GM19328 (cell line): ENCODE measurements around the gene SPRED2.
A peak's percentile ranks its signal among the peaks of the same experiment; 100 is the strongest.

Experiments used
- ATAC-seq: cut with Tn5 transposase; IDR thresholded peaks from one replicate; pipeline ENCODE4 v1.9.1; 2021; ENCODE audit warnings: mild to moderate bottlenecking, moderate library complexity; ENCODE audit not compliant: unreplicated experiment

The SPRED2 gene

DNA sequence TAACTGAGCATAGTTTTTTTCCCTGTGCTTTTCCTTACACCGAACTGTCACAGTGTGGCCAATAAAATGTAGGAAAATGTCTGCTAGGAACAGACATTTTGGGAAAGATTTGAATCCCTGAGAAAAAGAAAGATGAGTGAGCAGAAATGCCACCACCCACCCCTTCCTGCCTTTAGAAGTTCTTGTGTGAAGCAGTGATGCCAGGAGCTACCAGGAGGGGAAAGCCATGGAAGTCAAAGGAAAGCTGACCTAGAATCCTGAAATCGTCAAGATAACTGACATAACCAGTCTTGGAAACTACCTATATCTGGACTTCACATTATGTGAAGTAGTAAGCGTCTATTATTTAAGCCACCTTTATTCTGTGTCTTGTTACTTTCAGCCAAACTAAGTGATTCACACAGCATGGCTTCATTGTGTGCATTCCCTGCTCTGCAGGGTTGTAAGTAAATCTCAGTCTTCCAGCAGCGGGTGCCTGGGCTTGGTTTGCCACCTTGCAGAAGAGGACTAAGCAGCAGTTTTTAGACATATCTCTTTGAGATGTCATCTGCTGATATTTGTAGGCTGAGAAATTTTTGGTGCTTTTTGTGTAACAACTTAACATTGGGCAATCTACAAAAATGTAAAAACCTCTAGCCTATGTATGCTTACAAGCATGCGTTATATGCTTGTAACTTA lies 11.2 kb upstream of the SPRED2 start:
- ATAC-seq = no peak

- no peak for ATAC-seq
Observed at GRCh38 chr2:65442420-65443020, 10.1 kb upstream of the SPRED2 start.

DNA sequence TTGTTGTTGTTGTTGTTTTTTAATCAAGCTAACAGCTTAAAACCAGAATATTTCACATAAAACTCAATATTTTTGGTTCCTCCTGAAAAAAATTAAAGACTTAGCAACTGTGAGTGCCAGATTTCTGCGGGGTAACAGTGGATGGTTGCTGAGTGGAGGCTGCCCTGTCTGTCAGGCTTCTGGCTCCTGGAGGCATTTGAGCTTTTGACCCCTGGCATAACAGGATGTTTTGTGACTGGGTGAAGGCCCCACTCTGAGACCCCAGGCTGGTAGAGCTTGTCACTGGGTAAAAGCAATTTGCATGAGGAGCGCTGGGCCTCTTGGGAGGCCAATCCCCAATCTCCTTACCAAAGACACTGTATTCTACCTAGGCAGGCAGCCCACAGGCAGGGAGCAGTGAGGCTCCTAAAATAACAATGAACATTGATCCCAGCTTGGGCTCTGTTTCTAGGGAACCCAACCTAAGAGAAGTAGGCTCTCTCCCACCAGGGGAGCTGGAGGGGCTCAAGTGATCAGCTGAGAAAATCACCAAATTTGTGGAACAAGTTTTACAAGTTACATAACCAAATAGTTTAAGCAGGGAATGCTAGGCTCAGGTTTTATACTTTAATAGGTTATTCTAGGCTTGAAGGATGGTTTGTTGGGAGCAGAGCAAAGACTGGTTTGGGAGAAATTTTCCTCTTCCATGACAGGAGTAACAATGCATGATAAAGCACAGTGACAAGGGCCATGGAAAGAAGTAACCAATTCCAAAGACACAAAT lies 5.9 kb upstream of the SPRED2 start:
- ATAC-seq = no peak

DNA sequence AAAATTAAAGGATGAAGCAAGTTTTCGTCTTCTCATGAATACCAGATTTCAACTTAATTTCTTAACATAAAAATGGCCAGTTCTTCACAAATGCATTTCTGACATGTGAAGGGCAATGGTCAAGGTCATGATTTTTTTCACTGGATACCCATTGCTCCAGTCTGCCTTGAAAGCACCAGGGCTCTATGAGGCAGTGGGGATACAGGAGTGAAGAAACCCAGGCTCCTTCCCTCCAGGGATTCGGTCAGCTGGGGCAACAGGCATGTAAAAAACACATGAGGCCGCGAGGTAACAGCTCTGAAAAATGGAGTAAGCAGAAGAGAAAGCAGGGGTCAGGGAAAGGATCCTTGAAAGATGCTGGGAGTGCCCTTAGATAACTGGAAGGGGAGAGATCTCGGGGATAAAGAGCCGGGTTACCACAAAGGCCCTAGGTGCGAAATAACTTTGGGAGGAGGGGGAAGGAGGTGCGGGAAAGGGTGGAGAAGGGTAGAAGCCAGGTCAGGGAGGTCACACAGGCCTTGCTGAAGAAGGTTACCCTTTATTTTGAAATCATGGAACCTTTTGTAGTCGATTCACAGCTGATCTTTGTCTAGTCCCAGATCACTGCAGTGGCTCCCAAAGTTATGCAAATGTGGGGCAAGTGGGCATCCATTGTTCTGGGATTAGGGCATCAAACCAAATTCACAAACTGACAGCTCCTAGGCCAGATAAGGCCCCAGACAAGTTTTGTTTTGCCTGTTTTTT lies 5.2 kb upstream of the SPRED2 start:
- ATAC-seq = no peak

DNA sequence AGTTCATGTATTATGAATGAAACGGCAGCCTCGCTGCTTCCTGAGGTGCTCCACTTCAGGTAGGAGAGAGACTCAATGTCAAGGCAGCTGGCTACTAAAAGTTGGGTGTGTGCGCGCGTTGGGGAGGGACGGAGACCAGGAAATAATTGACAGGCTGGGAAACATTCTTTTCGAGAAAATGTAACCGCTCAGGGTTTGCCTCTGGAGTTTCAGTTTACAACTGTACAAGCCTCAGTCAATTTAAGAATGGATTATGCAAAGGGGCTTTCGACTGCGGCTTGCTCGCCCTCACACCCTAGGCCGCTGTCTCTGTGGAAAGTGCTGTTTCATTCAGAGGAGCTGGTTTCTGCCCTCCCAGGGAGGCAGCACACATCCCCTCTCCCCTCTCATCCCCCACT lies 4.4 kb upstream of the SPRED2 start:
- peak; percentile 54 for ATAC-seq

- peak; percentile 26 for ATAC-seq
Observed at GRCh38 chr2:65436169-65436823, 3.9 kb upstream of the SPRED2 start.

- ATAC-seq = peak; percentile 7
Observed at GRCh38 chr2:65435625-65436168, 3.3 kb upstream of the SPRED2 start.

DNA sequence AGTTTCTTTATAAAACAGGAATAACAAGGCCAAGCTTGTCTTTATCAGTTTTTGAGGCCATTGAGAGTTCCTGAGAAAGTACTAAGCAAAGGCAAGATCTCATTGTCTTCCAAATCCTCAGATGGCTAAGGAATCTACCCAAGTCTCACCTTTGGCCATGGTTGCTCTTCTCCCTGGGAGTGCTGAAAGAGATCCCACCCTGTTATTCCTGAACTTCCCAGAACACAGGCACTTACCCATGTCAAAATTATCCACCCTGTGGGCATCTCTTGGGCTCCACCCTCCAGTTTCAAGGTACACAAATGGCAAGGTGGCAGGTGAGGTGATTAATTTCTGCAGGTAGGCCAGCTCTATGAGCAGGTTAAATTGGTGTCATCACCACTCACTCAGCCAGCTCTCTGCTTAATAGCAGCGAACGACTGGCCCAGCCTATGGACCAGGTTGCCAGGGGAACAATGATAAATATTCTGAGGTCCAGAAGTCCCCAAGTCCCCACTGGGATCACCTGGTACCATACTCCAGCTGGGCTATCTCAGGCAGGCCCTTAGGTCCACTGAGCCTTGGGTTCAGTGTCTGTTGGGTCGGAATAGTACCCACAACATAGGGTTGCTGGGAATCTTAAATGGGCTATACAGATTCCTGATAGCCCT lies 2.3 kb upstream of the SPRED2 start:
- no peak for ATAC-seq

DNA sequence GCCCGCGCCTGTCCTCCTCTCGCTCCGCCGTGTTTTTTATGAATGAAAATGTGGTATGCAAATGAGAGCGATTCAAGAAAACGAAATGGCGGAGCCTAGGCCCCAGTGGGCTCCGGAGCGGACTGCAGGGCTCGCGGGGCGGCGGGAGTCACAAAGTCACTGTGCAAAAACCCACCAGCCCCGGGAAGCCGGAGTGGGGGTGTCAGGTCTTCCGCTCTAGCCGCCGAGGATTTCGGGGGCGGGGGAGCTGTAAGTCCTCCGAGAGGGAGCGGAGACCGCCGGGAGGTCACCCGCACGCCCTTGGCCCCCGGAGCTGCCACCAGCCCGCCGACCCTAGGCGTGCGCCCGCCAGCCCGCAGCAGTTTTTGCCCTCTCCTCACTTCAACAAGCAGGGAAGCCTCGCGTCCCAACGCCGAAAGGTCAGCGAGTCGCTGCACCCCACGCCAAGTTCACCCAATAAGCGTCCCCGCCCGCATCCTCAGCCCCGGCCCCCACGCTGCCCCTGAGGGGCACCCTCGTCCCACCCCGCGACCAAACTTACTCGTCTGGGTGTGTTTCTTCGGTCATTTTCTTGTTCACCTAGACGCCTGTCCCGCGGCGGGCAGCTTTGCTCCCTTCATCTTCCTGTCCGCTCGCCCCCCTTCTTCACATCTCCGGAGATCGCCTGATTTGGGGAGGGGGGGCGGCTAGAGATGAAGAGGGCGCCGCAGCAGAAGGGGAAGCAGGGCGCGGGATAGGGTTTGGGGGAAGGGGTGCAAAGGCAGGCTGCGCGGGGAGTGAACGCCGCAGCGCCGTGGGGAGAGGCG lies 775 bp downstream of the SPRED2 start:
- ATAC-seq = peak; percentile 35

- ATAC-seq = peak; percentile 28
Observed at GRCh38 chr2:65430603-65431420, 1.6 kb downstream of the SPRED2 start.

GRCh38 chr2:65429786-65430602 lies 2.4 kb downstream of the SPRED2 start:
- peak; percentile 3 for ATAC-seq

GRCh38 chr2:65427532-65427931 lies 4.9 kb downstream of the SPRED2 start:
- ATAC-seq = no peak

DNA sequence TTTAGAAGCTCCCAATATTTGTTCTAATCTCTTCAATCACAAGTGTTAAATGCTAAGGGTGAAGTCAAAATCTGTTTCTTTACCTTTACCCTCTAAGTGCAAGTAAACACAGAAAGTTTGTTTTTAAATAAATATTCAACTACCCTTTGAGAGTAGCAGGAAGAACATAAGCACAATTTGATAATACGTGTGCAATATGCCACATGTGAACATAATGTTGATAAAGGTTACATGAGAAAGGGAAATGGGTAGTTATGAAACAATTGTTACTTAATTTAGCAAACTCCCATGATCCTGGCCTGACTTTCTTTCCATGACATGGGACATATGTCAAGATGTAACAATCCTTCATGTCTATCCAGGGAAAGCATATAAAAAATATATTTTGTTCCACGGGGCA lies 7.1 kb downstream of the SPRED2 start:
- no peak for ATAC-seq

DNA sequence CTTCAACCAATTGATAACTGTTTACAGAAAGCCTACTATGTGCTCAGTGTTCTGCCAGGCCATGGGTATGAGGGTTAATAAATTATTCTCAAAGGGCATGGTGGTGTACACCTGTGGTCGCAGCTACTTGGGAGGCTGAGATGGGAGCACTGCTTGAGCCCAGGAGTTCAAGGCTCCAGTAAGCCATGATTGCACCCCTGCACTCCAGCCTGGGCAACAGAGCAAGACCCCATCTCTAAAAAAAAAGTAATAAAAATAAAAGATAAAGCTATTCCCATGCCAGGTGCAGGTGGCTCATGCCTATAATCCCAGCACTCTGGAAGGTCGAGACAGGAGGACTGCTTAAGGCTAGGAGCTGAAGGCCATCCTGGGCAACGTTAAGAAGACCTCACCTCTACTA lies 8.0 kb downstream of the SPRED2 start:
- ATAC-seq = no peak

DNA sequence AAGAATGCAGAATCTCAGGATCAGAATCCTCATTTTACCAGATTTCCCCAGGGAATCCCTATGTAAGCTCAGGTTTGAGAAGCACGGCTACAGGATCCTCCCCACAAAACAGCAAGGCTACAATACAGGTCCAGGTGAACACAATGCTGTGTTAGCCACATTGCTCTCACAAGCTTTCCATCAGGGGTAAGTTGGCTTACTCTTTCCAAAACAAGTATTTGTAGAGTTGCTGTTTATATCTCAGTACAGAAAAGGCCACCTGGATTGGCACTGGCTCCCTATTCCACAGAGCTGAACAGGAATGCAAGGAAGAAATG lies 11.0 kb downstream of the SPRED2 start:
- ATAC-seq = no peak

DNA sequence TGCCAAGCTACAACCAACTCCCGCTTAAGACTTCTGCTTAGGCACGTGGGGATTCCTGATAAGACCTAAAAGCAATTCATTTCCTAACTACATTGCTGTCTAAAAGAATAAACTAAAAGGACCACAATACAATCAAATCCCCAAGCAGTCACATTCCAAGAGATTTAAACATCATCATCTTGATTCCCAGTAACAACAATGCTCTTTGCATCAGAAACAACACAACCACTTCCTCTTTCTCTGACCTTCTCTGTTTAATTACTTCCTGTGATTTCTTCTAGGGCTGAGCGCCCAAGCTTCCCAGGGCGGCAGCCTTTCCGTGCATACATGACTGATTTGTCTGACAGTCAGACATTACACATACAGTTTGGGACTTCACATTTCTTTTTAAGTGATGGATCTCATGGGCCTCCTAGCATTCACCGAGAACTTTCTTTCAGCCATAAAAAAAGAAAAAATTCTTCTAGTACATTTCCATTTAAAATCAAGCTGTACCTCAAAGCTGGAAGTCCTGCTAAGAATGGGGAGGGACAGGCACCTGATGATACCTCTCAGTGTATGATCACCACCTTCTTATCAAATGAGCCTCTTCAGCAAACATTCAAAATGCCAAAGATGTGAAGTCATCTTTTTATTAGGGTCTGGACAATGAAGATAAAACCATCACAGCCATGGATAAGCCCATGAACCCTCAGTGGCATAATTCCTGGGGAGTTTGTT lies 11.5 kb downstream of the SPRED2 start:
- ATAC-seq = peak; percentile 70

DNA sequence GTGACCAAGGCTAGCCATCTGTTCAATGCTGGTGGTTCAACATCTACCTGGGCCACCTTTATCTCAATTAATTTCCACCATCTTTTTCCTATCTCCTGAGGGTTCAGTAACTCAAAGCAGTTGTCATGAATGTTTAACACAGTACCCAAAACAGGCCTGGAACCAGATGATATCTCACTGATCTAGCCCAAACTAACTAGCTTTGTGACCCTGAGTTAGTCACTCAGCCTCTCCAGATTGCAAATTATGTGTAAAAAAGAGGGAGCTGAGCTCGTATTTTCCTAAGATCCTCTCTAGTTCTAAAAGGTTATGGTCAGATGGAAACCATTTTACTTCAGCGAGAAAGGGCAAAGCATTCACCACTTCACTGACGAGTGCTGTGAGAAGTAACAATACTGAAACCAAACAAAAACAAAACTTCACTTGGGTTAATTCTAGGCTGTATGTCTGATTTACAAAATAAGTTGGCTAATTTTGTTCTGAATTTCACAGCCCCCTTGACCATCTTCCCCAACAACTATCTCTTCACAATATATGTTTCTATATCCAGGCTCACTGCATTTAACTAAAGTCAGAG lies 14.8 kb downstream of the SPRED2 start:
- ATAC-seq = no peak
